ENCODE measurements around the gene ZNF682.
A peak's percentile ranks its signal among the peaks of the same experiment; 100 is the strongest.
"Not testable (repeated sequence)": the region's sequence is repeated elsewhere in the genome, so short reads cannot be mapped to it uniquely, and the experiment has no call there.

The ZNF682 gene

GRCh38 chr19:19966862-19967261 lies 72.4 kb downstream of the ZNF682 start:
- no peak for DNase-seq

DNA sequence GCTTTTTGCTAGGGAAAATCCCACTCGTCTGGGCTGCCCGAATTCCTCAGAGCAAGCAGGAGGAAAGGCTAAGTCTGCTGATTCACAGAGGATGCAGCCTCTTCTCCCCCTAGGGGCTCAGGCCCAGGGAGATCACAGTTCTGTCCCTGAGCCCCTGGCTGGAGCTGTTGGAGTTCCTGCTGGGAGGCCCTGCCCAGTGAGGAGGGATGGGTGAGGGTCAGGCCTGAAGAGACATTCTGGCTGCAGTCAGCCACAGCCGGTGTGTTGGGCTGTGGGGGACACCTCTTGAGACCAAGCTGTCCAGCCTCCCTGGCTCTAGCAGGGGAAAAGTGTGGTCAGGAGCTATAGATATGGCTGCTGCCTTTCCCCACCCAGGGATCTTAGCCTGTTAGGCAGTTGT lies 73.2 kb downstream of the ZNF682 start:
- DNase-seq = not testable (repeated sequence)

DNA sequence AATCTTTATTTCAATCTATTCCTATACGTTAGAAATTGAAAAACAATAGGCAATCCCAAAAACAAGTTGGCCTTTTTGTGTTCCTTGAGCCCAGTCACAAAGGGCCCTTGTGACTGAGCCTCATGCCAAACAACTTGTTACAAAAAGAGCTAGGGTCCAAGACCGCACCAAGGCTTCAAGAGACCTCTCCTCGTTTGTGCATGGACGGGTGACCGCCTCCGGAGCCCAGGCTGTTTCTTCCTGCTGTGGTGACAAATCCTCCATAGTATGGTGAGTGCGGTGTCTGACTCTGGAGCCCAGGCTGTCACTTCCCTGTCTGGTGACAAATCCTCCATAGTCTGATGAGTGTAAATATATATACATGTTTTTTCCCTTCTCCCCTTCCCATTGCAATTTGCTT lies 74.9 kb downstream of the ZNF682 start:
- DNase-seq = no peak

- peak; percentile 2 for DNase-seq
These were observed 80.0 kb downstream of the ZNF682 start for GRCh38 chr19:19959151-19959799.

- DNase-seq = not testable (repeated sequence)
These were observed 81.5 kb downstream of the ZNF682 start for GRCh38 chr19:19957766-19958165.

DNA sequence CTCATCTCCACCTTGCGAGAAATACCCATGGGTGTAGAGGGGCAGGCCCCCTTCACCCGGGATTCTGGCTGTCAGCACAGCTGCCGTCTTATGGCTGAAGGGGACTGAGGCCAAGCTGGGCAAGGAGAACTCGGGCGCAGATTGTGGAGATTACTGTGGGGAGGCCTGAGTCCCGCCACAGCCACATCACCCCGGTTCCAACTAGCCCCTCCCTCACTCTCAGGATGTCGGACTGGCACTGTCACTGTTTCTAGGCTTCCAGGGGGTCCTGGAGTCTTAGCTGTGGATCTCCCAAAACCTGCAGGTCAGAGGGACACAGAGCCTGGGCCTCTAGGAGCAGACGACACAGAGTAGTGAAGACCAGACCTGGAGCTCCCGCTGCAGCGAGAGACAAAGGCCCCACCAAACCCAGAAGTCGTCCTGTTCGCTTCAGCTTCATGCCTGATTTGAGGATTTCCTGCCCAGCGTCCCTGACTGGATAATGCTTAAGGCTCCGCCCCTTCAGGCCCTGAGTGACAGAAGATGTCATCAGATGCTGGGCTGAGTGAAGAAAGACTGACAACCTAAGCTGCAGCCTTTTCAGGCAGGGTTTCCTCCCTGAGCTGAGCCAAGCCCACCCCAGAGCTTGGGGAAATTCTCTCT lies 82.8 kb downstream of the ZNF682 start:
- no peak for DNase-seq

GRCh38 chr19:19955208-19955607 lies 84.1 kb downstream of the ZNF682 start:
- DNase-seq = no peak

Data from NCI-H1694 treated with DMSO at 0.1 percent for 48 hours (cell line).